ENCODE data around the gene TSPAN9.

DNA sequence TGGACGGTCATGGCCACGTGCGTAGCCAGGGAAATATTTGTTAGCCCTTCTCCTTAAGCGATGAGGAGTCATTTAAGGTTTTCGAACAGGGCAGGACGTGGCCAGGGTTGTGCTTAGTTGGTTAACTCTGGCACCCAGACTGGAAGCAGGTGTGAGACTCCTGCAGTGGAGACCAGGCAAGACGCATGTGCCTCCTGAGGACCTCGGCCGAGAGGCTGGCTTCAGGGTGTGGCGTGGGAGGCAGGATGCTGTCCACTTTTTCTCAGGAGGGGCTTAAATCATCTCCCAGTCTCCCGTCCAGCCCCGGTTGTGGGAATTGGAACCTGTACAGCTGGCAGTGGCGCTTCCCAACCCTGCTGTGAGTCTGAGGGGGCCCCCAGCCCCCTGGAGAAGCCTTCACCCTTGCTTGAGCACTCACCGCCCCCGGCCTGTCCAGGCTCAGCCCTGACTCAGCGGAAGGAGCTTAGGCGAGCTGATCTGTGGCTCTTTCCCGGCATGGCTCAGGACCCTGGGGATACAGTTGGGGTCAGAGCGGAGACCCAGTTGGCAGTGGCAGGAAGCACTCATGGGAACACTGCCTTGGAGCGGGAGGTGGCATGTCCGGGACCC lies 46.3 kb upstream of the TSPAN9 start:
- TF ChIP-seq POLR2AphosphoS5 (IDR thresholded peaks at IDR 0.05), result no peak
- TF ChIP-seq, protein P1, sequence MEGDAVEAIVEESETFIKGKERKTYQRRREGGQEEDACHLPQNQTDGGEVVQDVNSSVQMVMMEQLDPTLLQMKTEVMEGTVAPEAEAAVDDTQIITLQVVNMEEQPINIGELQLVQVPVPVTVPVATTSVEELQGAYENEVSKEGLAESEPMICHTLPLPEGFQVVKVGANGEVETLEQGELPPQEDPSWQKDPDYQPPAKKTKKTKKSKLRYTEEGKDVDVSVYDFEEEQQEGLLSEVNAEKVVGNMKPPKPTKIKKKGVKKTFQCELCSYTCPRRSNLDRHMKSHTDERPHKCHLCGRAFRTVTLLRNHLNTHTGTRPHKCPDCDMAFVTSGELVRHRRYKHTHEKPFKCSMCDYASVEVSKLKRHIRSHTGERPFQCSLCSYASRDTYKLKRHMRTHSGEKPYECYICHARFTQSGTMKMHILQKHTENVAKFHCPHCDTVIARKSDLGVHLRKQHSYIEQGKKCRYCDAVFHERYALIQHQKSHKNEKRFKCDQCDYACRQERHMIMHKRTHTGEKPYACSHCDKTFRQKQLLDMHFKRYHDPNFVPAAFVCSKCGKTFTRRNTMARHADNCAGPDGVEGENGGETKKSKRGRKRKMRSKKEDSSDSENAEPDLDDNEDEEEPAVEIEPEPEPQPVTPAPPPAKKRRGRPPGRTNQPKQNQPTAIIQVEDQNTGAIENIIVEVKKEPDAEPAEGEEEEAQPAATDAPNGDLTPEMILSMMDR (IDR thresholded peaks at IDR 0.05), result no peak
